Peyer's patch (tissue), 4 donors: ENCODE results near the gene NEK7. TPM values are rescaled to one million over a fixed set of nuclear protein-coding genes. Genes with fewer than 3 reads are reported as not detected.

Source experiments
- DNase-seq, 3 donors: peaks; one replicate each; pipeline ENCODE4 v3.0.0-alpha.2; 2017 to 2019
- H3K27ac ChIP-seq, 4 donors: fragments of 200-600 bp; sonication (generic); one replicate each; pipeline ENCODE4 v1.5.1; 2016 to 2019
- H3K27me3 ChIP-seq, 2 donors: fragments of 200-600 bp; sonication (generic); one replicate each; pipeline ENCODE4 v1.5.1; 2019
- H3K36me3 ChIP-seq, 3 donors: fragments of 200-600 bp; sonication (generic); one replicate each; pipeline ENCODE4 v1.5.1; 2016 to 2019
- H3K4me1 ChIP-seq, 4 donors: fragments of 200-600 bp; sonication (generic); one replicate each; pipeline ENCODE4 v1.5.1; 2016 to 2019
- H3K4me3 ChIP-seq, 4 donors: fragments of 200-600 bp; sonication (generic); 1 replicate in 3 of 4; 2 replicates in 1 of 4; pipeline ENCODE4 v1.5.1; 2016 to 2019; ENCODE audit warnings: mild to moderate bottlenecking in 1 of 4
- H3K9me3 ChIP-seq, 4 donors: fragments of 200-600 bp; sonication (generic); one replicate each; pipeline ENCODE4 v1.5.1; 2016 to 2019; ENCODE audit warnings: mild to moderate bottlenecking in 1 of 4
- CTCF ChIP-seq, 6 experiments: fragments of 450-650 bp in 4 of 6; fragments of 200-600 bp in 2 of 6; sonication (generic) in 1 of 6; IDR thresholded peaks; one replicate each; pipeline ENCODE4 v1.5.1; 2017 to 2019; ENCODE audit warnings: antibody characterized with exemption in 6 of 6, mild to moderate bottlenecking in 3 of 6, moderate library complexity in 1 of 6
- POLR2A ChIP-seq, 2 donors: fragments of 450-650 bp; IDR thresholded peaks; one replicate each; pipeline ENCODE4 v1.5.1; 2017; ENCODE audit warnings: antibody characterized with exemption in 2 of 2, mild to moderate bottlenecking in 2 of 2, moderate library complexity in 2 of 2
- total RNA-seq, 4 donors: library from RNA; depleted of rRNA; stranded (reverse); fragments of >200 nt; gene quantifications; one replicate each; pipeline ENCODE4 v1.1.0, GENCODE V29; 2016

The NEK7 gene
- total RNA-seq, 4 donors from 2014 or later: 62.3 to 75.1 (median 66.5) TPM

- peaks cover 0 to 29% (median 12%) of the 10 kb centered on the region in 4 donors for H3K4me1 ChIP-seq
- no peaks in the 10 kb centered on the region for H3K36me3 ChIP-seq
- no peaks in the 10 kb centered on the region for H3K27me3 ChIP-seq
- H3K4me3 ChIP-seq: no peak overlapping the region
- TF ChIP-seq CTCF (IDR thresholded peaks at IDR 0.05): no peak
- TF ChIP-seq POLR2A (IDR thresholded peaks at IDR 0.05): no peak
- H3K27ac ChIP-seq: no peak overlapping the region
- no peaks in the 10 kb centered on the region for H3K9me3 ChIP-seq
- no peak for DNase-seq
These were observed 17.0 kb downstream of the NEK7 start for GRCh38 chr1:198173832-198174231.

GRCh38 chr1:198174297-198174696 lies 17.5 kb downstream of the NEK7 start:
- peak overlapping the region in 1 of 4 donors; percentile 22 for H3K27ac ChIP-seq
- DNase-seq: no peak
- H3K36me3 ChIP-seq: no peaks in the 10 kb centered on the region
- H3K9me3 ChIP-seq: no peaks in the 10 kb centered on the region
- H3K4me3 ChIP-seq: no peak overlapping the region
- peaks cover 0 to 29% (median 12%) of the 10 kb centered on the region in 4 donors for H3K4me1 ChIP-seq
- no peaks in the 10 kb centered on the region for H3K27me3 ChIP-seq
- no peak for TF ChIP-seq POLR2A (IDR thresholded peaks at IDR 0.05)
- TF ChIP-seq CTCF (IDR thresholded peaks at IDR 0.05): no peak

GRCh38 chr1:198175423-198176170 lies 18.8 kb downstream of the NEK7 start:
- TF ChIP-seq CTCF (IDR thresholded peaks at IDR 0.05) (no peak), POLR2A (IDR thresholded peaks at IDR 0.05) (no peak)
- H3K4me1 ChIP-seq: peaks cover 0 to 30% (median 12%) of the 10 kb centered on the region in 4 donors
- no peak overlapping the region for H3K4me3 ChIP-seq
- no peak for DNase-seq
- H3K9me3 ChIP-seq: no peaks in the 10 kb centered on the region
- no peaks in the 10 kb centered on the region for H3K36me3 ChIP-seq
- H3K27me3 ChIP-seq: no peaks in the 10 kb centered on the region
- peak overlapping the region in 2 of 4 donors; percentile 22 for H3K27ac ChIP-seq

- Histone ChIP-seq H3K27ac (peak overlapping the region in 1 of 4 donors; percentile 22), H3K4me3 (no peak overlapping the region), H3K36me3 (no peaks in the 10 kb centered on the region), H3K4me1 (peaks cover 0 to 30% (median 12%) of the 10 kb centered on the region in 4 donors), H3K27me3 (no peaks in the 10 kb centered on the region), H3K9me3 (no peaks in the 10 kb centered on the region)
- no peak for DNase-seq
- TF ChIP-seq CTCF (IDR thresholded peaks at IDR 0.05) (no peak), POLR2A (IDR thresholded peaks at IDR 0.05) (no peak)
These were observed 19.4 kb downstream of the NEK7 start for GRCh38 chr1:198176179-198176578.

- H3K4me1 ChIP-seq: peaks cover 0 to 30% (median 12%) of the 10 kb centered on the region in 4 donors
- no peak overlapping the region for H3K4me3 ChIP-seq
- H3K27ac ChIP-seq: no peak overlapping the region
- no peaks in the 10 kb centered on the region for H3K9me3 ChIP-seq
- H3K27me3 ChIP-seq: no peaks in the 10 kb centered on the region
- TF ChIP-seq CTCF (IDR thresholded peaks at IDR 0.05) (no peak), POLR2A (IDR thresholded peaks at IDR 0.05) (no peak)
- H3K36me3 ChIP-seq: no peaks in the 10 kb centered on the region
- no peak for DNase-seq
These were observed 20.7 kb downstream of the NEK7 start for GRCh38 chr1:198177546-198177945.
